Liver (tissue), 9 donors: ENCODE results near the gene PSMB11. TPM values are rescaled to one million over a fixed set of nuclear protein-coding genes. Genes with fewer than 3 reads are reported as not detected.

Experiments used
- DNase-seq: peaks from one replicate; pipeline ENCODE4 v3.0.0-alpha.2; 2017; ENCODE audit warnings: low spot score
- H3K27ac ChIP-seq, 2 donors: one replicate each; pipeline ENCODE4 v1.7.0; 2013; ENCODE audit warnings: inconsistent platforms in 2 of 2, low read length in 2 of 2, control low read depth in 1 of 2, low read depth in 1 of 2, mild to moderate bottlenecking in 1 of 2
- H3K27me3 ChIP-seq, 4 donors: one replicate each; pipeline versions ENCODE4 v1.6.1 to v1.7.0; 2013; ENCODE audit warnings: low read length in 3 of 4, inconsistent platforms in 1 of 4, mild to moderate bottlenecking in 1 of 4, moderate library complexity in 1 of 4; ENCODE audit not compliant: control insufficient read depth in 4 of 4, insufficient read depth in 4 of 4
- H3K36me3 ChIP-seq, 4 donors: one replicate each; pipeline versions ENCODE4 v1.6.1 to v1.7.0; 2013; ENCODE audit warnings: low read length in 3 of 4, mild to moderate bottlenecking in 3 of 4, low read depth in 1 of 4, moderate library complexity in 1 of 4; ENCODE audit not compliant: control insufficient read depth in 4 of 4, insufficient read depth in 3 of 4
- H3K4me1 ChIP-seq, 4 donors: one replicate each; pipeline versions ENCODE4 v1.6.1 to v1.7.0; 2013; ENCODE audit warnings: low read length in 3 of 4, mild to moderate bottlenecking in 3 of 4, moderate library complexity in 1 of 4; ENCODE audit not compliant: control insufficient read depth in 4 of 4, insufficient read depth in 4 of 4
- H3K4me3 ChIP-seq, 3 donors: one replicate each; pipeline versions ENCODE4 v1.6.1 to v1.7.0; 2013; ENCODE audit warnings: low read length in 3 of 3, control low read depth in 1 of 3, low read depth in 1 of 3, mild to moderate bottlenecking in 1 of 3
- H3K9ac ChIP-seq, 2 donors: one replicate each; pipeline ENCODE4 v1.7.0; 2013; ENCODE audit warnings: low read length in 2 of 2, mild to moderate bottlenecking in 2 of 2, moderate library complexity in 2 of 2, control low read depth in 1 of 2, low read depth in 1 of 2
- H3K9me3 ChIP-seq, 4 donors: one replicate each; pipeline versions ENCODE4 v1.6.1 to v1.7.0; 2013; ENCODE audit warnings: low read length in 3 of 4; ENCODE audit not compliant: control insufficient read depth in 4 of 4
- ATF3 ChIP-seq: IDR thresholded peaks from 2 replicates; pipeline ENCODE4 v1.6.1; 2016; ENCODE audit warnings: antibody characterized with exemption
- EGR1 ChIP-seq, 2 donors: IDR thresholded peaks; 2 replicates each; pipeline ENCODE4 v1.6.1; 2016 to 2018; ENCODE audit warnings: antibody characterized with exemption in 2 of 2, low read depth in 2 of 2
- FOXA1 ChIP-seq: IDR thresholded peaks from 2 replicates; pipeline ENCODE4 v1.6.1; 2016; ENCODE audit warnings: antibody characterized with exemption
- FOXA2 ChIP-seq: IDR thresholded peaks from 2 replicates; pipeline ENCODE4 v1.6.1; 2016; ENCODE audit warnings: antibody characterized with exemption
- GABPA ChIP-seq, 2 donors: IDR thresholded peaks in 1 of 2; conservative IDR thresholded peaks in 1 of 2; 2 replicates each; pipeline ENCODE4 v1.6.1; 2016; ENCODE audit warnings: antibody characterized with exemption in 2 of 2, mild to moderate bottlenecking in 1 of 2, moderate library complexity in 1 of 2
- HNF4A ChIP-seq, 2 donors: conservative IDR thresholded peaks; 2 replicates each; pipeline ENCODE4 v1.6.1; 2016; ENCODE audit warnings: antibody characterized with exemption in 2 of 2, mild to moderate bottlenecking in 2 of 2
- HNF4G ChIP-seq: IDR thresholded peaks from 2 replicates; pipeline ENCODE4 v1.6.1; 2016; ENCODE audit warnings: antibody characterized with exemption
- JUND ChIP-seq, 2 donors: IDR thresholded peaks; 2 replicates each; pipeline ENCODE4 v1.6.1; 2016; ENCODE audit warnings: antibody characterized with exemption in 2 of 2
- MAX ChIP-seq: IDR thresholded peaks from 2 replicates; pipeline ENCODE4 v1.6.1; 2016; ENCODE audit warnings: antibody characterized with exemption
- NR2F2 ChIP-seq: IDR thresholded peaks from 2 replicates; pipeline ENCODE4 v1.6.1; 2016; ENCODE audit warnings: antibody characterized with exemption
- REST ChIP-seq: IDR thresholded peaks from 2 replicates; pipeline ENCODE4 v1.6.1; 2016; ENCODE audit warnings: antibody characterized with exemption, mild to moderate bottlenecking
- RXRA ChIP-seq, 2 donors: IDR thresholded peaks; 2 replicates each; pipeline ENCODE4 v1.6.1; 2017 to 2018; ENCODE audit warnings: antibody characterized with exemption in 2 of 2, mild to moderate bottlenecking in 1 of 2
- SP1 ChIP-seq: IDR thresholded peaks from 2 replicates; pipeline ENCODE4 v1.6.1; 2018; ENCODE audit warnings: antibody characterized with exemption, mild to moderate bottlenecking
- TAF1 ChIP-seq: conservative IDR thresholded peaks from 2 replicates; pipeline ENCODE4 v1.6.1; 2016; ENCODE audit warnings: antibody characterized with exemption, mild to moderate bottlenecking
- YY1 ChIP-seq: IDR thresholded peaks from 2 replicates; pipeline ENCODE4 v1.6.1; 2016; ENCODE audit warnings: antibody characterized with exemption, mild to moderate bottlenecking
- WGBS: extraction: QIAGEN DNeasy Blood & Tissue Kit; methylation state at CpG from one replicate; pipeline ENCODE4 v1.1.7; 2013; 5-methylcytosine and 5-hydroxymethylcytosine counted together
- polyA plus RNA-seq, 2 donors: library from polyadenylated mRNA; stranded (reverse) in 1 of 2; unstranded in 1 of 2; fragments of 200-250 nt in 1 of 2; fragments of >200 nt in 1 of 2; fragmentation: Nextera tagmentation in 1 of 2; extraction: Ambion mirVana in 1 of 2; gene quantifications; one replicate each; pipeline versions ENCODE4 v1.2.1 to v1.2.3, GENCODE V29; 2013 to 2015
- total RNA-seq, 2 donors: library from RNA; depleted of rRNA; stranded (reverse); fragments of >200 nt; gene quantifications; one replicate each; pipeline ENCODE4 v1.2.3, GENCODE V29; 2014
- TF ChIP-seq, protein P1 (sequence below): IDR thresholded peaks from 2 replicates; pipeline ENCODE4 v1.6.1; 2016; ENCODE audit warnings: antibody characterized with exemption
- TF ChIP-seq, protein P2 (sequence below): fragments of 150-350 bp; IDR thresholded peaks from 2 replicates; pipeline ENCODE4 v1.5.1; 2017; ENCODE audit warnings: improper control_type of control experiment, low read depth, low read length; ENCODE audit not compliant: missing input control
- donor health status: healthy.
- donor health status: healthy.
- donor health status: healthy.
- donor health status: healthy.
- donor health status: healthy.

Gene PSMB11
- total and polyA plus RNA-seq, 4 donors = not detected

DNA sequence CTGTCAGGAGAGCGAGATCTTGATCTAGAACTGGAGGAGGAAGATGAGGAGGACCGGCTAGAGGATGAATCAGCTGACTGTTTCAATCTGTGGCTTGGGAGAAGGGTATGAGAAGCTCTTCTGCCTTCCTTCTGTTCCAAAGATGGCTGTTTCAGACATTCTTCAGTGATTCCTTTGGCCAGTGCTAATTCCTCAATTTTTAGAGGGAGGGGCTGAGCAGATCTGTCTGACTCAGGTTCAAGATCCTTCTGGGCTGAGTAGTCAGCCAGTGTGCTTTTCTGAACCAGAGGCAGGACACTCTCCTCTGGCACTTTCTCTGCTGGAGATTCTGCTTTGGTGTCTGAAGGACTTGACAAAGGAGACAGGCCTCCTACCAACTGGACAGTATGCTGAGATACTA, 37.7 kb downstream of the PSMB11 start:
- H3K27me3 ChIP-seq = no peaks in the 10 kb centered on the region
- WGBS = 93% methylated on average over 2 of the region's 2 CpGs
- H3K4me3 ChIP-seq = no peak overlapping the region
- peaks cover 12 to 79% (median 63%) of the 10 kb centered on the region in 4 donors for H3K36me3 ChIP-seq
- no peak overlapping the region for H3K27ac ChIP-seq
- no peak for TF ChIP-seq EGR1 (IDR thresholded peaks at IDR 0.05; ENCODE audit: low read depth in 2 of 2)
- no peak for TF ChIP-seq HNF4G
- no peak for TF ChIP-seq MAX
- TF ChIP-seq, protein P1, sequence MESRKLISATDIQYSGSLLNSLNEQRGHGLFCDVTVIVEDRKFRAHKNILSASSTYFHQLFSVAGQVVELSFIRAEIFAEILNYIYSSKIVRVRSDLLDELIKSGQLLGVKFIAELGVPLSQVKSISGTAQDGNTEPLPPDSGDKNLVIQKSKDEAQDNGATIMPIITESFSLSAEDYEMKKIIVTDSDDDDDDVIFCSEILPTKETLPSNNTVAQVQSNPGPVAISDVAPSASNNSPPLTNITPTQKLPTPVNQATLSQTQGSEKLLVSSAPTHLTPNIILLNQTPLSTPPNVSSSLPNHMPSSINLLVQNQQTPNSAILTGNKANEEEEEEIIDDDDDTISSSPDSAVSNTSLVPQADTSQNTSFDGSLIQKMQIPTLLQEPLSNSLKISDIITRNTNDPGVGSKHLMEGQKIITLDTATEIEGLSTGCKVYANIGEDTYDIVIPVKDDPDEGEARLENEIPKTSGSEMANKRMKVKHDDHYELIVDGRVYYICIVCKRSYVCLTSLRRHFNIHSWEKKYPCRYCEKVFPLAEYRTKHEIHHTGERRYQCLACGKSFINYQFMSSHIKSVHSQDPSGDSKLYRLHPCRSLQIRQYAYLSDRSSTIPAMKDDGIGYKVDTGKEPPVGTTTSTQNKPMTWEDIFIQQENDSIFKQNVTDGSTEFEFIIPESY = no peak
- no peak for TF ChIP-seq NR2F2
- no peak for TF ChIP-seq ATF3
- TF ChIP-seq, protein P2, sequence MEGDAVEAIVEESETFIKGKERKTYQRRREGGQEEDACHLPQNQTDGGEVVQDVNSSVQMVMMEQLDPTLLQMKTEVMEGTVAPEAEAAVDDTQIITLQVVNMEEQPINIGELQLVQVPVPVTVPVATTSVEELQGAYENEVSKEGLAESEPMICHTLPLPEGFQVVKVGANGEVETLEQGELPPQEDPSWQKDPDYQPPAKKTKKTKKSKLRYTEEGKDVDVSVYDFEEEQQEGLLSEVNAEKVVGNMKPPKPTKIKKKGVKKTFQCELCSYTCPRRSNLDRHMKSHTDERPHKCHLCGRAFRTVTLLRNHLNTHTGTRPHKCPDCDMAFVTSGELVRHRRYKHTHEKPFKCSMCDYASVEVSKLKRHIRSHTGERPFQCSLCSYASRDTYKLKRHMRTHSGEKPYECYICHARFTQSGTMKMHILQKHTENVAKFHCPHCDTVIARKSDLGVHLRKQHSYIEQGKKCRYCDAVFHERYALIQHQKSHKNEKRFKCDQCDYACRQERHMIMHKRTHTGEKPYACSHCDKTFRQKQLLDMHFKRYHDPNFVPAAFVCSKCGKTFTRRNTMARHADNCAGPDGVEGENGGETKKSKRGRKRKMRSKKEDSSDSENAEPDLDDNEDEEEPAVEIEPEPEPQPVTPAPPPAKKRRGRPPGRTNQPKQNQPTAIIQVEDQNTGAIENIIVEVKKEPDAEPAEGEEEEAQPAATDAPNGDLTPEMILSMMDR = no peak
- no peak for TF ChIP-seq YY1
- no peak for TF ChIP-seq RXRA (IDR thresholded peaks at IDR 0.05)
- TF ChIP-seq GABPA (IDR thresholded peaks at IDR 0.05 in 1 of 2, conservative IDR thresholded peaks at IDR 0.05 in 1 of 2) = no peak
- no peak for TF ChIP-seq FOXA2
- no peak overlapping the region for H3K9ac ChIP-seq
- no peak for DNase-seq
- H3K4me1 ChIP-seq = no peaks in the 10 kb centered on the region
- no peaks in the 10 kb centered on the region for H3K9me3 ChIP-seq

DNA sequence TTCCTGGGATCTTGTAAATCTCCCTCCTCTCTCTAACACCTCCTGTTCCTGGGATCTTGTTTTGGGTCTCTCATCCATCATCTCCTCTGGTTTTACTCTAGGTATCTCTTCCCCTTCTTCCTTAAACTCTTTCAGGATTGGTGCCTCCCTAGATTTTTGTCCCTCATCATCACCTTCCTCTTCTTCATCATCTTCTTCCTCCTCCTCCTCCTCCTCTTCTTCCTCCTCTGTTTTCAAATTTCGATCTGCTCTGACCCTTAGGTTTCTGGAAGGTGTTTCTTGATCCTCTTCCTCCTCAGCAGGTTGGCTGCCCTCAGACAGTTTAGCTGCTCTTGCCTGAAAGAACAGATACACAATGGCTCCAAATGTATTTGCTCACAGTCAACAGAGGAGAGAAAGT, 38.5 kb downstream of the PSMB11 start:
- H3K4me1 ChIP-seq = no peaks in the 10 kb centered on the region
- H3K36me3 ChIP-seq = peaks cover 15 to 76% (median 63%) of the 10 kb centered on the region in 4 donors
- H3K27me3 ChIP-seq = no peaks in the 10 kb centered on the region
- H3K4me3 ChIP-seq = no peak overlapping the region
- TF ChIP-seq RXRA (IDR thresholded peaks at IDR 0.05) = no peak
- TF ChIP-seq TAF1 = no peak
- no peak for TF ChIP-seq REST
- TF ChIP-seq, protein P2 = no peak
- no peak for TF ChIP-seq GABPA (IDR thresholded peaks at IDR 0.05 in 1 of 2, conservative IDR thresholded peaks at IDR 0.05 in 1 of 2)
- TF ChIP-seq JUND (IDR thresholded peaks at IDR 0.05) = no peak
- TF ChIP-seq NR2F2 = no peak
- TF ChIP-seq HNF4A (conservative IDR thresholded peaks at IDR 0.05) = no peak
- TF ChIP-seq MAX = no peak
- no peak for TF ChIP-seq SP1
- TF ChIP-seq, protein P1 = no peak
- no peak for TF ChIP-seq FOXA2
- no peak for TF ChIP-seq FOXA1
- no peak for TF ChIP-seq EGR1 (IDR thresholded peaks at IDR 0.05; ENCODE audit: low read depth in 2 of 2)
- TF ChIP-seq YY1 = no peak
- TF ChIP-seq ATF3 = no peak
- H3K9me3 ChIP-seq = no peaks in the 10 kb centered on the region
- DNase-seq = no peak
- no peak overlapping the region for H3K9ac ChIP-seq
- 70% methylated on average over 1 of the region's 1 CpG for WGBS
- no peak overlapping the region for H3K27ac ChIP-seq
